ENCODE data around the gene ADGRV1. TPM values are rescaled to one million over a fixed set of nuclear protein-coding genes. Genes with fewer than 3 reads are reported as not detected.
A peak's percentile ranks its signal among the peaks of the same experiment; 100 is the strongest.
"Not testable (repeated sequence)": the region's sequence is repeated elsewhere in the genome, so short reads cannot be mapped to it uniquely, and the experiment has no call there.

ADGRV1 gene
- total RNA-seq, 1 donor, result 0.43 TPM

GRCh38 chr5:91042936-91043255, 484.3 kb downstream of the ADGRV1 start:
- no peak overlapping the region for H3K4me3 ChIP-seq (ENCODE audit: low read depth, low read length)
- DNase-seq (ENCODE audit: low read depth), result no peak
- no peak for TF ChIP-seq CTCF (IDR thresholded peaks at IDR 0.05; ENCODE audit: insufficient read depth, low read depth, low read length)

- H3K4me3 ChIP-seq (ENCODE audit: low read depth, low read length), result no peak overlapping the region
- TF ChIP-seq CTCF (IDR thresholded peaks at IDR 0.05; ENCODE audit: insufficient read depth, low read depth, low read length), result no peak
- peak; percentile 31 for DNase-seq (ENCODE audit: low read depth)
Measured at GRCh38 chr5:91048073-91048472, 489.5 kb downstream of the ADGRV1 start.

GRCh38 chr5:91049112-91049511, 490.5 kb downstream of the ADGRV1 start:
- no peak for TF ChIP-seq CTCF (IDR thresholded peaks at IDR 0.05; ENCODE audit: insufficient read depth, low read depth, low read length)
- DNase-seq (ENCODE audit: low read depth), result no peak
- H3K4me3 ChIP-seq (ENCODE audit: low read depth, low read length), result no peak overlapping the region

GRCh38 chr5:91049800-91050199, 491.2 kb downstream of the ADGRV1 start:
- peak; percentile 52 for DNase-seq (ENCODE audit: low read depth)
- no peak overlapping the region for H3K4me3 ChIP-seq (ENCODE audit: low read depth, low read length)
- TF ChIP-seq CTCF (IDR thresholded peaks at IDR 0.05; ENCODE audit: insufficient read depth, low read depth, low read length), result no peak

GRCh38 chr5:91052411-91052810, 493.8 kb downstream of the ADGRV1 start:
- not testable (repeated sequence) for DNase-seq (ENCODE audit: low read depth); H3K4me3 ChIP-seq (ENCODE audit: low read depth, low read length)

- DNase-seq (ENCODE audit: low read depth), result peak; percentile 27
- no peak for TF ChIP-seq CTCF (IDR thresholded peaks at IDR 0.05; ENCODE audit: insufficient read depth, low read depth, low read length)
- no peak overlapping the region for H3K4me3 ChIP-seq (ENCODE audit: low read depth, low read length)
Measured at GRCh38 chr5:91052977-91053740, 494.6 kb downstream of the ADGRV1 start.

GRCh38 chr5:91053741-91054025, 495.1 kb downstream of the ADGRV1 start:
- no peak for DNase-seq (ENCODE audit: low read depth)
- no peak for TF ChIP-seq CTCF (IDR thresholded peaks at IDR 0.05; ENCODE audit: insufficient read depth, low read depth, low read length)
- H3K4me3 ChIP-seq (ENCODE audit: low read depth, low read length), result no peak overlapping the region

All from fibroblast of villous mesenchyme (primary cell).